ENCODE data around the gene IQCN. TPM values are rescaled to one million over a fixed set of nuclear protein-coding genes. Genes with fewer than 3 reads are reported as not detected.

Gene IQCN
- total and polyA plus RNA-seq, 2 donors (not counting 1 experiment from before 2014, with no cell fraction given) = 52.0 to 63.6 TPM

DNA sequence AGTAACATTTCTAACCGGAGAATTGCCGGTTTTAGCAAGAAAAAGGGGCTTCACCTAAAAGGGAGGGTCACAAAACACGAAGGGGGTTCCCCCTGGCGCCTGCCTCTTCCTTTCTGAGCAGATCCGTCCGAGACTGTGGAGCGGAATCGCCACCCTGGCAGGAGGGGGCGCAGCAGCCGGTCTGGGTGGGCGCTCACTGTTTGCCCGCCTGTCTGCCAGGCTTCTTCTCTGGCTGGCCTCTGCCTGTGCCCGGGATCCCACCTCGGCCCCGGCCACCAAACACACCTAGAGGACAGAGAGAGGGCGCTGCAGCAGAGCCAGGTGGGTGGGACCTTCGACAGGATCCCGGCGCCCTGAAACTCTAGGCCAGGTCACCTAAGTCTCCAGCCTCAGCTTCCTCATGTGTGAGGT lies 33.0 kb upstream of the IQCN start:
- WGBS (ENCODE audit: insufficient coverage) = 77% methylated on average over 15 of the region's 19 CpGs
- Histone ChIP-seq H3K4me2 (replicated peaks; ENCODE audit: low read depth, low read length, poor library complexity, severe bottlenecking) (peak overlapping the region; percentile 96), H3K9ac (ENCODE audit: low read length) (peak overlapping the region; percentile 44), H3K27me3 (replicated peaks in 1 of 4; ENCODE audit: control extremely low read depth in 1 of 4, control insufficient read depth in 3 of 4, insufficient read depth in 4 of 4, low read length in 3 of 4) (no peaks in the 10 kb centered on the region), H3K4me3 (ENCODE audit: control extremely low read depth in 1 of 5, extremely low read depth in 1 of 5, insufficient read depth in 1 of 5, low read depth in 2 of 5, low read length in 4 of 5) (peak overlapping the region in 3 of 5 experiments; percentile 17 to 45 (median 30)), H2AFZ (ENCODE audit: insufficient read depth, low read depth, low read length, poor library complexity, severe bottlenecking) (no peak overlapping the region), H3K27ac (ENCODE audit: low read length in 2 of 2) (peak overlapping the region; percentile 98 to 99), H3K36me3 (replicated peaks in 1 of 2; ENCODE audit: control extremely low read depth in 1 of 2, control insufficient read depth in 1 of 2, extremely low read depth in 1 of 2, insufficient read depth in 2 of 2, low read length in 1 of 2) (peaks cover 0 to 29% of the 10 kb centered on the region in 2 experiments), H3K4me1 (ENCODE audit: control insufficient read depth in 2 of 2, insufficient read depth in 2 of 2, low read length in 2 of 2) (peaks cover 44 to 65% of the 10 kb centered on the region in 2 donors), H3K9me3 (ENCODE audit: control extremely low read depth in 1 of 3, control insufficient read depth in 2 of 3, insufficient read depth in 1 of 3, low read length in 2 of 3) (no peaks in the 10 kb centered on the region), H3K79me2 (ENCODE audit: control insufficient read depth, insufficient read depth, low read length) (peaks cover 6% of the 10 kb centered on the region), H4K20me1 (ENCODE audit: control insufficient read depth, insufficient read depth, low read length, poor library complexity, severe bottlenecking) (no peaks in the 10 kb centered on the region)
- peak overlapping the region; percentile 95 for H3K4me3 Mint-ChIP-seq
- peak; percentile 70 for DNase-seq
- POLR2A ChIA-PET = interaction anchor here (0.6 to 4.7 kb wide), 8 partner anchors 10 to 445 kb away, joined by 3 to 63 read pairs (median 6); partner anchors contain the start of genes JUND and LSM4
- intact Hi-C loops (cut with micrococcal nuclease) = loop anchor here (1.0 kb wide), 1 partner anchor 21 kb away; no protein-coding TSS in a partner anchor
- peak overlapping the region; percentile 100 for H3K27ac Mint-ChIP-seq
- TF ChIP-seq CTCF (IDR thresholded peaks at IDR 0.05) (peak; percentile 18), EZH2 (IDR thresholded peaks at IDR 0.05; ENCODE audit: borderline replicate concordance, insufficient read depth, low read depth, low read length, poor library complexity, severe bottlenecking) (no peak)
- ATAC-seq (ENCODE audit: low read depth) = no peak
- no peaks in the 10 kb centered on the region for H3K9me3 Mint-ChIP-seq (ENCODE audit: insufficient read depth)
- H3K4me1 Mint-ChIP-seq = peaks cover 47% of the 10 kb centered on the region
- CTCF ChIA-PET = interaction anchor here (0.7 to 3.4 kb wide), 7 partner anchors 10 to 27 kb away, joined by 3 to 51 read pairs (median 8); partner anchors contain the start of genes JUND and LSM4
- H3K27me3 Mint-ChIP-seq = no peaks in the 10 kb centered on the region

DNA sequence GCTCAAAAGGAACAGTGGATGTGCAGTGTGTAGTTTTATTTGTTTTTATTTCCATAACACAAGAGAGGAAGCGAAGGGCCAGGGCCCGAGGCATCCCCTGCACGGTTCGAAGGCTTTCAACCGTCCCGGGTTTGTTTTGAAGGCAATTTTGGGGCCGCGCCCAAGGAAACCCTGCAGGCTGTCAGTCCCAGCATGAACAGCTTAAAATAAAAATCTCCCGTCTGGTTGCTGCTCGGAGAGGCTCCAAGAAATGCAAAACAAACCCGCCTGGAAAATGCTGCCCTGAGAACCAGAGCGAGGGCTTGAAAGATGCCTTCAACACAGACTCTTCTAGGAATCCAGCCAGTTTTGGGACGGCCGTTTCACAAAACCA lies 32.6 kb upstream of the IQCN start:
- Histone ChIP-seq H3K36me3 (replicated peaks in 1 of 2; ENCODE audit: control extremely low read depth in 1 of 2, control insufficient read depth in 1 of 2, extremely low read depth in 1 of 2, insufficient read depth in 2 of 2, low read length in 1 of 2) (peaks cover 0 to 25% of the 10 kb centered on the region in 2 experiments), H4K20me1 (ENCODE audit: control insufficient read depth, insufficient read depth, low read length, poor library complexity, severe bottlenecking) (no peaks in the 10 kb centered on the region), H2AFZ (ENCODE audit: insufficient read depth, low read depth, low read length, poor library complexity, severe bottlenecking) (no peak overlapping the region), H3K27ac (ENCODE audit: low read length in 2 of 2) (peak overlapping the region; percentile 98 to 99), H3K4me3 (ENCODE audit: control extremely low read depth in 1 of 5, extremely low read depth in 1 of 5, insufficient read depth in 1 of 5, low read depth in 2 of 5, low read length in 4 of 5) (peak overlapping the region in 4 of 5 experiments; percentile 16 to 45 (median 24)), H3K27me3 (replicated peaks in 1 of 4; ENCODE audit: control extremely low read depth in 1 of 4, control insufficient read depth in 3 of 4, insufficient read depth in 4 of 4, low read length in 3 of 4) (no peaks in the 10 kb centered on the region), H3K4me2 (replicated peaks; ENCODE audit: low read depth, low read length, poor library complexity, severe bottlenecking) (peak overlapping the region; percentile 96), H3K9me3 (ENCODE audit: control extremely low read depth in 1 of 3, control insufficient read depth in 2 of 3, insufficient read depth in 1 of 3, low read length in 2 of 3) (no peaks in the 10 kb centered on the region), H3K4me1 (ENCODE audit: control insufficient read depth in 2 of 2, insufficient read depth in 2 of 2, low read length in 2 of 2) (peaks cover 44 to 68% of the 10 kb centered on the region in 2 donors), H3K9ac (ENCODE audit: low read length) (peak overlapping the region; percentile 44), H3K79me2 (ENCODE audit: control insufficient read depth, insufficient read depth, low read length) (peaks cover 4% of the 10 kb centered on the region)
- ATAC-seq (ENCODE audit: low read depth) (peak; percentile 9), DNase-seq (peak; percentile 56)
- H3K9me3 Mint-ChIP-seq (ENCODE audit: insufficient read depth) = no peaks in the 10 kb centered on the region
- WGBS (ENCODE audit: insufficient coverage) = 50% methylated on average over 14 of the region's 14 CpGs
- ChIA-PET POLR2A (interaction anchor here (0.6 to 4.7 kb wide), 9 partner anchors 11 to 445 kb away, joined by 3 to 63 read pairs (median 5); partner anchors contain the start of genes JUND and LSM4), CTCF (interaction anchor here (0.7 to 3.4 kb wide), 7 partner anchors 10 to 27 kb away, joined by 3 to 51 read pairs (median 8); partner anchors contain the start of genes JUND and LSM4)
- peak overlapping the region; percentile 95 for H3K4me3 Mint-ChIP-seq
- H3K27ac Mint-ChIP-seq = peak overlapping the region; percentile 100
- intact Hi-C loops (cut with micrococcal nuclease) = loop anchor here (1.0 kb wide), 1 partner anchor 21 kb away; no protein-coding TSS in a partner anchor
- no peaks in the 10 kb centered on the region for H3K27me3 Mint-ChIP-seq
- TF ChIP-seq CTCF (IDR thresholded peaks at IDR 0.05) = no peak
- H3K4me1 Mint-ChIP-seq = peaks cover 47% of the 10 kb centered on the region
